Neuronal stem cell (in vitro differentiated cells): ENCODE results near the gene CLNK.
A peak's percentile ranks its signal among the peaks of the same experiment; 100 is the strongest.

ENCODE experiments used
- DNase-seq: peaks from one replicate; pipeline ENCODE4 v3.0.0-alpha.2; 2013; ENCODE audit warnings: low spot score
- H2AFZ ChIP-seq: one replicate; pipeline ENCODE4 v1.6.1; 2013; ENCODE audit warnings: mild to moderate bottlenecking, low read length, inconsistent platforms
- H2AK5ac ChIP-seq: 2 replicates; pipeline ENCODE4 v1.6.1; 2013; ENCODE audit warnings: low read depth, mild to moderate bottlenecking, inconsistent platforms, low read length, moderate library complexity, mixed read lengths
- H2BK120ac ChIP-seq: 2 replicates; pipeline ENCODE4 v1.6.1; 2013; ENCODE audit warnings: low read depth, mild to moderate bottlenecking, inconsistent platforms, low read length, moderate library complexity, mixed read lengths
- H2BK12ac ChIP-seq: one replicate; pipeline ENCODE4 v1.6.1; 2013; ENCODE audit warnings: low read length, inconsistent platforms
- H2BK15ac ChIP-seq: 2 replicates; pipeline ENCODE4 v1.6.1; 2013; ENCODE audit warnings: mild to moderate bottlenecking, low read length, inconsistent platforms, mixed read lengths
- H2BK5ac ChIP-seq: one replicate; pipeline ENCODE4 v1.6.1; 2013; ENCODE audit warnings: inconsistent platforms, mild to moderate bottlenecking, low read length, moderate library complexity
- H3K14ac ChIP-seq: one replicate; pipeline ENCODE4 v1.6.1; 2013; ENCODE audit warnings: low read length, inconsistent platforms
- H3K18ac ChIP-seq: 2 replicates; pipeline ENCODE4 v1.6.1; 2013; ENCODE audit warnings: low read length, inconsistent platforms
- H3K23ac ChIP-seq: 2 replicates; pipeline ENCODE4 v1.6.1; 2013; ENCODE audit warnings: low read depth, mild to moderate bottlenecking, mixed read lengths, low read length, inconsistent platforms; ENCODE audit not compliant: poor library complexity
- H3K27ac ChIP-seq: replicated peaks from 3 replicates; pipeline ENCODE4 v1.5.1; 2013; ENCODE audit warnings: low read length, inconsistent platforms
- H3K27me3 ChIP-seq, 3 experiments: 2 replicates each; pipeline ENCODE4 v1.6.1; 2013; ENCODE audit warnings: low read length in 3 of 3, mild to moderate bottlenecking in 2 of 3, inconsistent platforms in 1 of 3, low read depth in 1 of 3, mixed read lengths in 1 of 3, moderate library complexity in 1 of 3; ENCODE audit not compliant: control insufficient read depth in 3 of 3, insufficient read depth in 3 of 3
- H3K36me3 ChIP-seq, 2 donors: replicated peaks in 1 of 2; 2 replicates each; pipeline ENCODE4 v1.6.1; 2013; ENCODE audit warnings: low read length in 2 of 2; ENCODE audit not compliant: control insufficient read depth in 2 of 2, insufficient read depth in 2 of 2
- H3K4ac ChIP-seq: 2 replicates; pipeline ENCODE4 v1.6.1; 2013; ENCODE audit warnings: inconsistent platforms, mild to moderate bottlenecking, low read length, moderate library complexity
- H3K4me1 ChIP-seq, 2 donors: 1 replicate in 1 of 2; 2 replicates in 1 of 2; pipeline ENCODE4 v1.6.1; 2013; ENCODE audit warnings: low read length in 2 of 2, low read depth in 1 of 2; ENCODE audit not compliant: control insufficient read depth in 2 of 2, insufficient read depth in 1 of 2
- H3K4me2 ChIP-seq: one replicate; pipeline ENCODE4 v1.6.1; 2013; ENCODE audit warnings: mild to moderate bottlenecking, low read length, inconsistent platforms; ENCODE audit not compliant: insufficient read depth, poor library complexity, severe bottlenecking
- H3K4me3 ChIP-seq, 2 donors: 2 replicates each; pipeline ENCODE4 v1.5.1; 2013; ENCODE audit warnings: low read length in 2 of 2, mild to moderate bottlenecking in 2 of 2, inconsistent platforms in 1 of 2, moderate library complexity in 1 of 2
- H3K79me1 ChIP-seq: one replicate; pipeline ENCODE4 v1.6.1; 2013; ENCODE audit warnings: low read depth, mild to moderate bottlenecking, inconsistent platforms, low read length, moderate library complexity
- H3K9ac ChIP-seq: one replicate; pipeline ENCODE4 v1.6.1; 2013; ENCODE audit warnings: mild to moderate bottlenecking, low read depth, low read length, inconsistent platforms; ENCODE audit not compliant: poor library complexity
- H3K9me3 ChIP-seq, 2 donors: replicated peaks in 1 of 2; 2 replicates each; pipeline versions ENCODE3 to v1.6.1; 2013; ENCODE audit warnings: low read length in 2 of 2, mild to moderate bottlenecking in 2 of 2, inconsistent platforms in 1 of 2, low read depth in 1 of 2, mixed read lengths in 1 of 2, moderate library complexity in 1 of 2; ENCODE audit not compliant: control insufficient read depth in 2 of 2, insufficient read depth in 1 of 2
- H4K8ac ChIP-seq: one replicate; pipeline ENCODE4 v1.6.1; 2013; ENCODE audit warnings: low read depth, mild to moderate bottlenecking, inconsistent platforms, low read length, moderate library complexity
- H4K91ac ChIP-seq: one replicate; pipeline ENCODE4 v1.6.1; 2013; ENCODE audit warnings: low read length, low read depth, mild to moderate bottlenecking, inconsistent platforms; ENCODE audit not compliant: poor library complexity
- WGBS, 2 donors: extraction: QIAGEN DNeasy Blood & Tissue Kit; methylation state at CpG; one replicate each; pipeline ENCODE4 v1.1.7; 2013; ENCODE audit warnings: missing lambda C conversion rate in 2 of 2, mixed read lengths in 1 of 2; ENCODE audit not compliant: insufficient read length in 2 of 2, insufficient replicate concordance in 1 of 2; ENCODE audit errors: extremely low coverage in 2 of 2; 5-methylcytosine and 5-hydroxymethylcytosine counted together

The CLNK gene

GRCh38 chr4:10461850-10462400 lies 222.6 kb downstream of the CLNK start:
- no peak overlapping the region for H3K4ac ChIP-seq
- H3K18ac ChIP-seq, result peak overlapping the region; percentile 78
- peaks cover under 1% of the 10 kb centered on the region for H3K79me1 ChIP-seq
- peak overlapping the region; percentile 90 for H3K23ac ChIP-seq
- H2AFZ ChIP-seq, result peak overlapping the region; percentile 88
- peak overlapping the region; percentile 79 for H3K4me2 ChIP-seq
- no peak overlapping the region for H4K91ac ChIP-seq
- H3K27me3 ChIP-seq, result peaks cover 9 to 40% (median 31%) of the 10 kb centered on the region in 3 experiments
- H3K27ac ChIP-seq, result no peak overlapping the region
- no peak for DNase-seq
- H3K4me3 ChIP-seq, result peak overlapping the region in 1 of 2 donors; percentile 68
- peaks cover 0 to 12% of the 10 kb centered on the region in 2 donors for H3K4me1 ChIP-seq
- no peaks in the 10 kb centered on the region for H3K36me3 ChIP-seq
- H2BK5ac ChIP-seq, result no peak overlapping the region
- H4K8ac ChIP-seq, result no peak overlapping the region
- H2BK15ac ChIP-seq, result peak overlapping the region; percentile 35
- H2AK5ac ChIP-seq, result peak overlapping the region; percentile 66
- H2BK120ac ChIP-seq, result no peak overlapping the region
- H3K9ac ChIP-seq, result no peak overlapping the region
- H2BK12ac ChIP-seq, result peak overlapping the region; percentile 94
- H3K14ac ChIP-seq, result no peak overlapping the region
- WGBS, 2 donors, result no CpG with 5 or more reads among the region's 27 CpGs
- peaks cover 9 to 26% of the 10 kb centered on the region in 2 donors for H3K9me3 ChIP-seq

- H4K8ac ChIP-seq, result peak overlapping the region; percentile 53
- H3K79me1 ChIP-seq, result peaks cover 7% of the 10 kb centered on the region
- peak overlapping the region; percentile 88 for H2AFZ ChIP-seq
- no peak overlapping the region for H4K91ac ChIP-seq
- H3K9ac ChIP-seq, result peak overlapping the region; percentile 79
- H2BK12ac ChIP-seq, result peak overlapping the region; percentile 94
- peak overlapping the region; percentile 35 for H2BK15ac ChIP-seq
- peak overlapping the region; percentile 79 for H3K4me2 ChIP-seq
- WGBS, 2 donors, result no CpG with 5 or more reads among the region's 72 CpGs
- H3K4ac ChIP-seq, result no peak overlapping the region
- peaks cover 9 to 40% (median 31%) of the 10 kb centered on the region in 3 experiments for H3K27me3 ChIP-seq
- no peak overlapping the region for H3K27ac ChIP-seq
- H2BK5ac ChIP-seq, result no peak overlapping the region
- H3K18ac ChIP-seq, result peak overlapping the region; percentile 95
- peak overlapping the region; percentile 66 for H2AK5ac ChIP-seq
- peaks cover 10 to 27% of the 10 kb centered on the region in 2 donors for H3K9me3 ChIP-seq
- H3K4me1 ChIP-seq, result peaks cover 0 to 14% of the 10 kb centered on the region in 2 donors
- peak overlapping the region; percentile 90 for H3K23ac ChIP-seq
- DNase-seq, result peak; percentile 65
- H3K36me3 ChIP-seq, result no peaks in the 10 kb centered on the region
- peak overlapping the region; percentile 29 to 74 for H3K4me3 ChIP-seq
- H3K14ac ChIP-seq, result peak overlapping the region; percentile 92
- no peak overlapping the region for H2BK120ac ChIP-seq
Measured at GRCh38 chr4:10461091-10461849, 223.3 kb downstream of the CLNK start.

GRCh38 chr4:10460313-10461047 lies 224.1 kb downstream of the CLNK start:
- DNase-seq, result no peak
- Histone ChIP-seq H3K4me1 (peaks cover 0 to 15% of the 10 kb centered on the region in 2 donors), H3K36me3 (no peaks in the 10 kb centered on the region), H2BK12ac (no peak overlapping the region), H3K4me3 (no peak overlapping the region), H3K79me1 (peaks cover 8% of the 10 kb centered on the region), H3K27ac (no peak overlapping the region), H3K9ac (no peak overlapping the region), H2BK15ac (no peak overlapping the region), H3K23ac (no peak overlapping the region), H3K9me3 (peaks cover 18 to 28% of the 10 kb centered on the region in 2 donors), H2BK5ac (no peak overlapping the region), H4K91ac (no peak overlapping the region), H2AK5ac (no peak overlapping the region), H4K8ac (no peak overlapping the region), H3K18ac (no peak overlapping the region), H3K27me3 (peaks cover 9 to 40% (median 31%) of the 10 kb centered on the region in 3 experiments), H2AFZ (peak overlapping the region; percentile 88), H3K4ac (no peak overlapping the region), H2BK120ac (no peak overlapping the region), H3K4me2 (peak overlapping the region; percentile 61), H3K14ac (no peak overlapping the region)
- no CpG with 5 or more reads among the region's 11 CpGs for WGBS, 2 donors
